Progenitor cell of endocrine pancreas (in vitro differentiated cells): Measurements from ENCODE around the gene DOCK2. TPM values are rescaled to one million over a fixed set of nuclear protein-coding genes. Genes with fewer than 3 reads are reported as not detected.

ENCODE experiments used
- DNase-seq: peaks from one replicate; pipeline ENCODE4 v3.0.0; 2021; ENCODE audit warnings: low spot score; ENCODE audit not compliant: unreplicated experiment
- H3K27ac Mint-ChIP-seq: 2 replicates; pipeline ENCODE4 v1.8.0; 2021; ENCODE audit warnings: mild to moderate bottlenecking, moderate library complexity, mixed read lengths
- H3K27me3 Mint-ChIP-seq: 2 replicates; pipeline ENCODE4 v1.8.0; 2021; ENCODE audit warnings: mixed read lengths
- H3K36me3 Mint-ChIP-seq: 2 replicates; pipeline ENCODE4 v1.8.0; 2022; ENCODE audit warnings: mixed read lengths; ENCODE audit not compliant: insufficient read depth
- H3K4me1 Mint-ChIP-seq: 2 replicates; pipeline ENCODE4 v1.8.0; 2021; ENCODE audit warnings: low read depth, mixed read lengths
- H3K4me3 Mint-ChIP-seq: 2 replicates; pipeline ENCODE4 v1.8.0; 2021; ENCODE audit warnings: low read depth, mild to moderate bottlenecking, moderate library complexity, mixed read lengths
- H3K9me3 Mint-ChIP-seq: 2 replicates; pipeline ENCODE4 v1.8.0; 2021; ENCODE audit warnings: low read depth, mixed read lengths
- CTCF ChIP-seq: fragments of 200-600 bp; sonication (generic); IDR thresholded peaks from one replicate; pipeline ENCODE4 v1.5.0; 2021; ENCODE audit warnings: antibody characterized with exemption, mild to moderate bottlenecking; ENCODE audit not compliant: unreplicated experiment
- total RNA-seq: library from RNA; stranded (reverse); gene quantifications from 2 replicates; pipeline ENCODE4 v1.2.1, GENCODE V29; 2021

The DOCK2 gene
- total RNA-seq, 1 donor from 2014 or later: not detected

GRCh38 chr5:169836835-169837536 is 199.9 kb downstream of the DOCK2 start:
- H3K27ac Mint-ChIP-seq: no peak overlapping the region
- H3K27me3 Mint-ChIP-seq: peaks cover 32% of the 10 kb centered on the region
- DNase-seq: no peak
- no peak overlapping the region for H3K4me3 Mint-ChIP-seq
- no peak for TF ChIP-seq CTCF
- H3K9me3 Mint-ChIP-seq: no peaks in the 10 kb centered on the region
- H3K36me3 Mint-ChIP-seq: no peaks in the 10 kb centered on the region
- no peaks in the 10 kb centered on the region for H3K4me1 Mint-ChIP-seq

- TF ChIP-seq CTCF: no peak
- Mint-ChIP-seq H3K4me3 (no peak overlapping the region), H3K9me3 (no peaks in the 10 kb centered on the region), H3K4me1 (no peaks in the 10 kb centered on the region), H3K27me3 (peaks cover 29% of the 10 kb centered on the region), H3K36me3 (no peaks in the 10 kb centered on the region), H3K27ac (no peak overlapping the region)
- no peak for DNase-seq
Observed at GRCh38 chr5:169837686-169838085, 200.6 kb downstream of the DOCK2 start.

GRCh38 chr5:169838688-169839087 is 201.6 kb downstream of the DOCK2 start:
- H3K36me3 Mint-ChIP-seq: no peaks in the 10 kb centered on the region
- no peak overlapping the region for H3K4me3 Mint-ChIP-seq
- TF ChIP-seq CTCF: no peak
- H3K27me3 Mint-ChIP-seq: peaks cover 23% of the 10 kb centered on the region
- DNase-seq: no peak
- no peaks in the 10 kb centered on the region for H3K4me1 Mint-ChIP-seq
- H3K9me3 Mint-ChIP-seq: no peaks in the 10 kb centered on the region
- no peak overlapping the region for H3K27ac Mint-ChIP-seq

- no peak for TF ChIP-seq CTCF
- Mint-ChIP-seq H3K4me1 (no peaks in the 10 kb centered on the region), H3K4me3 (no peak overlapping the region), H3K27ac (no peak overlapping the region), H3K9me3 (no peaks in the 10 kb centered on the region), H3K27me3 (peaks cover 28% of the 10 kb centered on the region), H3K36me3 (no peaks in the 10 kb centered on the region)
- DNase-seq: no peak
Observed at GRCh38 chr5:169840405-169840804, 203.3 kb downstream of the DOCK2 start.

- no peaks in the 10 kb centered on the region for H3K9me3 Mint-ChIP-seq
- no peaks in the 10 kb centered on the region for H3K36me3 Mint-ChIP-seq
- TF ChIP-seq CTCF: no peak
- H3K4me1 Mint-ChIP-seq: no peaks in the 10 kb centered on the region
- H3K4me3 Mint-ChIP-seq: no peak overlapping the region
- no peak for DNase-seq
- H3K27me3 Mint-ChIP-seq: peaks cover 24% of the 10 kb centered on the region
- H3K27ac Mint-ChIP-seq: no peak overlapping the region
Observed at GRCh38 chr5:169842699-169843098, 205.6 kb downstream of the DOCK2 start.
